Gastroesophageal sphincter (tissue), 4 donors: ENCODE data around the gene TFEB. TPM values are rescaled to one million over a fixed set of nuclear protein-coding genes. Genes with fewer than 3 reads are reported as not detected.
A peak's percentile ranks its signal among the peaks of the same experiment; 100 is the strongest.

Experiments
- ATAC-seq: fragments of 150-250 bp; one replicate; pipeline ENCODE4 v1.9.1; 2016; ENCODE audit warnings: mild to moderate bottlenecking, moderate library complexity
- H3K27ac ChIP-seq, 4 donors: fragments of 200-600 bp; sonication (generic) in 3 of 4; 1 replicate in 3 of 4; 2 replicates in 1 of 4; pipeline ENCODE4 v1.5.1; 2016 to 2019
- H3K27me3 ChIP-seq: fragments of 200-600 bp; sonication (generic); one replicate; pipeline ENCODE4 v1.5.1; 2019
- H3K36me3 ChIP-seq, 2 donors: fragments of 200-600 bp; sonication (generic); one replicate each; pipeline ENCODE4 v1.5.1; 2019; ENCODE audit warnings: control low read depth in 1 of 2
- H3K4me1 ChIP-seq, 3 donors: fragments of 200-600 bp; sonication (generic); 1 replicate in 2 of 3; 2 replicates in 1 of 3; pipeline ENCODE4 v1.5.1; 2016 to 2019; ENCODE audit warnings: control low read depth in 2 of 3
- H3K4me3 ChIP-seq, 2 donors: fragments of 200-600 bp; sonication (generic); one replicate each; pipeline ENCODE4 v1.5.1; 2019; ENCODE audit warnings: mild to moderate bottlenecking in 1 of 2, moderate library complexity in 1 of 2
- H3K9me3 ChIP-seq, 3 donors: fragments of 200-600 bp; sonication (generic); one replicate each; pipeline ENCODE4 v1.5.1; 2017 to 2019; ENCODE audit warnings: control low read depth in 2 of 3
- EP300 ChIP-seq: sonication (generic); formaldehyde crosslinking; IDR thresholded peaks from one replicate; pipeline ENCODE4 v1.6.1; 2017; ENCODE audit warnings: antibody characterized with exemption, mild to moderate bottlenecking
- POLR2A ChIP-seq, 2 donors: fragments of 450-650 bp; IDR thresholded peaks; one replicate each; pipeline ENCODE4 v1.6.1; 2017; ENCODE audit warnings: antibody characterized with exemption in 2 of 2, mild to moderate bottlenecking in 2 of 2, moderate library complexity in 1 of 2
- POLR2AphosphoS5 ChIP-seq: sonication (generic); formaldehyde crosslinking; IDR thresholded peaks from one replicate; pipeline ENCODE4 v1.6.1; 2017; ENCODE audit warnings: antibody characterized with exemption
- whole genome bisulfite sequencing, 2 donors: methylation state at CpG; one replicate each; pipeline ENCODE4 v1.1.5; 2018; ENCODE audit warnings: low coverage in 1 of 2; 5-methylcytosine and 5-hydroxymethylcytosine counted together
- total RNA-seq, 4 donors: library from RNA; depleted of rRNA; stranded (reverse); fragments of >200 nt; gene quantifications; one replicate each; pipeline ENCODE4 v1.1.0, GENCODE V29; 2016
- TF ChIP-seq, protein P1 (sequence below), 4 experiments: fragments of 200-600 bp in 2 of 4; fragments of 450-650 bp in 2 of 4; sonication (generic) in 1 of 4; IDR thresholded peaks; one replicate each; pipeline ENCODE4 v1.5.1; 2017 to 2019; ENCODE audit warnings: antibody characterized with exemption in 4 of 4, mild to moderate bottlenecking in 2 of 4, moderate library complexity in 2 of 4

TFEB gene
- 10 to 100 TPM; 16.6 to 42.8 (median 26.1) TPM for total RNA-seq

DNA sequence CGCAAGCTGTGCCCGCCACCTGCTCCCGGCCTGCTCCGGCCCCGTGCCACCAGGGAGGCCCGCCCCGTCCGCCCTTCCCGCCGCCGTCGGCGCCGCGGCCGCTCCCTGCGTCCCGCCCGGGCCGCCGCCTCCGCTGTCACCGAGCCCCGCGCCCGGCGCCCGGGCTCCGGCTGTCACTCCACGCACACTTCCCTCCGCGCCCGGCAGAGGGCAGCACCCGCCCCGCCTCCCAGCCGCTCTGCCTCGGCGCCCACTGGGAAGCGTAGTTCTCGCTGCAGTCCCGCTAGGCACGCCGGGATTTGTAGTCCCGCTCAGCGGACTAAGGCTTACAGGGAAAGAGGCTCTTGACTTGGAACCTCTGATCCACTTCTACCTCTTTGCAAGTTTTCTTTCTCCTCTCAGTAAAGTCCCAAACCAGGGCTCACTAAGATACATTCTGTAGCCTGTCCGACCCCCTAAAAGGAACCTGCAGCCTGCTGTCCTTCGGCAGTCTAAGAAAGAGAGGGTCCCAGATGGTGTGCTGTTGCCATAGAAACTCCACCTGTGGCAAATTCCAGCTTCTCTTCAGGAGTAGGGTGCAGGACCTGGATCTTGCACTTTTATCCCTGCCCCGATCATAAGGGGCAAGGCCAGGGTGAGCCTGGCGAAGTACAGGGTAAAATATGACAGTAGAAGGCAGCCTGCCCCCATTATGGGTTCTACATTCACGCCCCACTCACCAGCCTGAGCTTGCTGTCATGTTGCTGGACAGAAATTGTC, at the start of gene TFEB:
TFEB (minus strand) TSS at position 182 of the 759 bp plus-strand sequence. CDS start 44,395 bp downstream, outside the sequence.
- TF ChIP-seq, protein P1, sequence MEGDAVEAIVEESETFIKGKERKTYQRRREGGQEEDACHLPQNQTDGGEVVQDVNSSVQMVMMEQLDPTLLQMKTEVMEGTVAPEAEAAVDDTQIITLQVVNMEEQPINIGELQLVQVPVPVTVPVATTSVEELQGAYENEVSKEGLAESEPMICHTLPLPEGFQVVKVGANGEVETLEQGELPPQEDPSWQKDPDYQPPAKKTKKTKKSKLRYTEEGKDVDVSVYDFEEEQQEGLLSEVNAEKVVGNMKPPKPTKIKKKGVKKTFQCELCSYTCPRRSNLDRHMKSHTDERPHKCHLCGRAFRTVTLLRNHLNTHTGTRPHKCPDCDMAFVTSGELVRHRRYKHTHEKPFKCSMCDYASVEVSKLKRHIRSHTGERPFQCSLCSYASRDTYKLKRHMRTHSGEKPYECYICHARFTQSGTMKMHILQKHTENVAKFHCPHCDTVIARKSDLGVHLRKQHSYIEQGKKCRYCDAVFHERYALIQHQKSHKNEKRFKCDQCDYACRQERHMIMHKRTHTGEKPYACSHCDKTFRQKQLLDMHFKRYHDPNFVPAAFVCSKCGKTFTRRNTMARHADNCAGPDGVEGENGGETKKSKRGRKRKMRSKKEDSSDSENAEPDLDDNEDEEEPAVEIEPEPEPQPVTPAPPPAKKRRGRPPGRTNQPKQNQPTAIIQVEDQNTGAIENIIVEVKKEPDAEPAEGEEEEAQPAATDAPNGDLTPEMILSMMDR (IDR thresholded peaks at IDR 0.05), result peak in 3 of 4 experiments; percentile 89 to 97 (median 96)
- TF ChIP-seq POLR2A (IDR thresholded peaks at IDR 0.05) (peak in 1 of 2 donors; percentile 75), EP300 (no peak), POLR2AphosphoS5 (peak; percentile 53)
- peaks cover 0 to 42% (median 11%) of the 10 kb centered on the region in 3 donors for H3K4me1 ChIP-seq
- no peaks in the 10 kb centered on the region for H3K36me3 ChIP-seq
- H3K27me3 ChIP-seq, result no peaks in the 10 kb centered on the region
- peak; percentile 87 for ATAC-seq
- peak within 1 kb of the TSS; percentile 64 to 99 for H3K4me3 ChIP-seq
- 18 to 86% methylated on average over 1 to 16 of the region's 50 CpGs for WGBS, 2 donors
- H3K27ac ChIP-seq, result peak within 1 kb of the TSS; percentile 89 to 99 (median 92)
- no peaks in the 10 kb centered on the region for H3K9me3 ChIP-seq

DNA sequence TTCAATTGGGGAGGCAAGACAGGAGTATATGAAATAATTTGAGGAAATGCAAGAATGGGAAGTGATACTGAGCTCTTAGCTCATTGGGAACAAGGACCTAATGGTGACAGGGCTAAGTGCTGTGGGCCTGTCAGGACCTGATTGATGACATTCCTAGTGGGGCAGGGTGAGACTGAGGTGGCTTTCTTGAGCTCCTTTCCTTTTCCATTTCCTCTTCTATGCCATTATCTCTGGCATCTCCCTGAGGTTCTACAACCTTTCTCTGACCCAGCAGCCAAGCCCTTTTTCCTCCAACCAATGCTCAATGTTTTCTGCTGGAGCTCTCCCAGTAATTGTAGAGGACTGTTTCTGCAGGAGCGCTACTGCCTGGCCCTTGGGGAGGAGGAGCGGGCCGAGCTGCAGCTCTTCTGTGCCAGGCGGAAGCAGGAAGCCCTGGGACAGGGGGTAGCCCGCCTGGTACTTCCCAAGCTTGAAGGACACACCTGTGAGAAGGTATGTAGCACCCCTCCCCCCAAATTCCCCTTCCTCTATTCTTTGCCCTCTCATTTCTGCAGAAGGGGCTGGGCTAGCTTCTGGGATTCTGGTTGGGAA, 49.3 kb upstream of the TFEB start:
- Histone ChIP-seq H3K27me3 (no peaks in the 10 kb centered on the region), H3K36me3 (peaks cover 0 to 16% of the 10 kb centered on the region in 2 donors), H3K4me3 (no peak overlapping the region), H3K27ac (no peak overlapping the region), H3K9me3 (no peaks in the 10 kb centered on the region), H3K4me1 (peaks cover 0 to 69% (median 30%) of the 10 kb centered on the region in 3 donors)
- no peak for ATAC-seq
- WGBS, 2 donors, result 83% methylated on average over 1 of the region's 5 CpGs; no CpG with 5 or more reads in 1 of the 2 donors
- no peak for TF ChIP-seq POLR2A (IDR thresholded peaks at IDR 0.05)

DNA sequence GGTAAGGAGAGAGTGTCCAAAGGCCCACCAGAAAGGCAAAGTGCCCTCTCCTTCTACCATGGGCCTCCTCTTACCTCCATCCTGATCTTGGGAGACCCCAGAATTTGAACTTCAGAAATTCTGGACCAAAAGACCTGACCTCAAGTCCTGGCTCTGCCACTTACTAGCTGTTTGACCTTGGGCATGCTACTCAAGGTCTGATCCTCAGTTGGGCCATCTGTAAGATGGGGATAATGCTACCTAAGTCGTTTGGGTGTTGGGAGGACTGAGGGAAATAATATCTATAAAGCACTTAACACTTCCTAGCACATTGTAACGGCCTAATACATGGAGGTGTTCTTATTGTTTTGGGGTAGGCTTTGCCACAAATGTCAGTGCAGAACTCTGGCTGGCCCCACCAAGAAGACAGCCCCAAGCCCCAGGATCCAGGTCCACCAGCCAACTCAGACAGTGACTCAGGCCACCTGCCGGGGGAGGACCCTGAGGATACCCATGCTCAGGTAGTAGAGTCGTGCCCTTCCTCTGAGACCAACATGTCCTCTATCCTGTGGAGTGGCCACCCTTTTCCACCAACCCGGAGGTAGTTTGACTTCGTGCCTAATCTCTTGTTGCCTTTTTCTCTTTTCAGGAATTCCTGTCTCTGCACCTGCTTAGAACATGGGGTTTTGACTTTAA, 47.8 kb upstream of the TFEB start:
- TF ChIP-seq, protein P1 (IDR thresholded peaks at IDR 0.05), result no peak
- TF ChIP-seq POLR2AphosphoS5, result no peak
- no peak for TF ChIP-seq POLR2A (IDR thresholded peaks at IDR 0.05)
- H3K9me3 ChIP-seq, result no peaks in the 10 kb centered on the region
- ATAC-seq, result no peak
- peaks cover 0 to 70% (median 28%) of the 10 kb centered on the region in 3 donors for H3K4me1 ChIP-seq
- no peak overlapping the region for H3K4me3 ChIP-seq
- no peak overlapping the region for H3K27ac ChIP-seq
- 44 to 63% methylated on average over 2 to 3 of the region's 6 CpGs for WGBS, 2 donors
- H3K27me3 ChIP-seq, result no peaks in the 10 kb centered on the region
- H3K36me3 ChIP-seq, result peaks cover 0 to 6% of the 10 kb centered on the region in 2 donors

DNA sequence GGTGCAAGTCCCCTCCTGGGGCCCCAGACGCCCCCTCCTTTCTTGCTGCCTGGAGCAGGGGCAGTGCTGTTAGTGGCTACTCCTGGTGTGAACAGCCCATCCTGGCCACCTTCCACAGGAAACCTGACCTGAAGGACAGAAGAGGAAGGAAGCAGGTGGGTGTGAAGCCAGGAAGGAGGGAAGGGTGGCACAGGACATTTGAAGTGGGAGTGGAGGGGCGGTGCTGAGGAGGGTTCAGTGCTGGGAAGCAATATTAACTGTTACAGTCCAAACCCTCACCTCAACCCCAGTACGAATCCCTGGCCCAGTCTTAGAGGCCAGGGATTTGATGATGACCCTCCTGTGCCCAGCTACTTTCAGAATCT, 45.9 kb upstream of the TFEB start:
- peak overlapping the region; percentile 83 to 86 for H3K4me3 ChIP-seq
- WGBS, 2 donors, result 26 to 57% methylated on average over 1 to 2 of the region's 3 CpGs
- H3K36me3 ChIP-seq, result peaks cover 0 to 21% of the 10 kb centered on the region in 2 donors
- peak overlapping the region in 3 of 4 donors; percentile 83 to 90 (median 89) for H3K27ac ChIP-seq
- no peak for ATAC-seq
- H3K9me3 ChIP-seq, result no peaks in the 10 kb centered on the region
- TF ChIP-seq POLR2AphosphoS5 (no peak), POLR2A (IDR thresholded peaks at IDR 0.05) (no peak), EP300 (no peak)
- TF ChIP-seq, protein P1 (IDR thresholded peaks at IDR 0.05), result no peak
- no peaks in the 10 kb centered on the region for H3K27me3 ChIP-seq
- peaks cover 0 to 75% (median 28%) of the 10 kb centered on the region in 3 donors for H3K4me1 ChIP-seq

DNA sequence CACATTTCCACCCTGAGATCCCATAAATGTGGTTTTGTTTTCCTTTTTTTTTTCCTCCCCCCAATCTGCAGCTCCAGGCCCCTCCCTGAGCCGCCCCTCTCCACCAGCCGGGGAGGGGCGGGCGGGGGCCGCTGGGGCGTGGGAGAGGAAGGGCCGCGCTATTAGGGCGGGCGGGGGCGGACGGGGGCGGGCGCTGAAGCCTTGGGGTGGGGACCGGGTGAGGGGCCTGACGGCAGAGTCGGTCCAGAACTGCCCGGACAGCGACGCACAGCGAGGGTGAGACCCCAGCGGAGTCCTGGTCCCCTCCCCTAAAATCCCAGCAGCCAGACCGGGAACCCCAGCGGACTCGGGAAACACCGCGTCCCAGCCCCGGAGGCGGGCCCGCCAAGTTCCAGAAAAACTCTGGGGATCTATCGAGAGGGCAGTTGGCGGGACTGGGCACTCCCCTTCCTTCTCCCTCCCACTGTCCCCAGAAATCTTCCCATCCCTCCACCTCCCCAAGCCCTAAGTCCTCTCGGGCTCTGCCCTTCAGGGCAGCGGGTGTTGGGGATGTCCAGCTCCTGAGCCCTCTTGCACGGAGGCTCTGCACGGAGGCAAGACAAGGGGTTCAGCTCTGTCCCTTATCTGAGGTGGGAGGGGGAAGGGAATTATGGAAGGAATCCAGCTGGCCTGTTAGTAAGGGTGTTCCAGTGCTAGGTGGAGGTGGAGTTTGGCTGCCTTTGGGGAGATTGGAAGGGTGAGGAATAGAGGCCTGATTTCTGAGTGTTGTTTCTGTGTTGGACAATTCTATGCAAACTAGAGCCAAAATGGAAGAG, 45.4 kb upstream of the TFEB start, which contains the start of gene PRICKLE4:
PRICKLE4 (plus strand) TSS at position 232 of the 815 bp plus-strand sequence. CDS start 2,692 bp downstream, outside the sequence.
- WGBS, 2 donors, result no CpG with 5 or more reads among the region's 36 CpGs
- Histone ChIP-seq H3K4me1 (peaks cover 0 to 69% (median 23%) of the 10 kb centered on the region in 3 donors), H3K9me3 (no peaks in the 10 kb centered on the region), H3K27me3 (no peaks in the 10 kb centered on the region), H3K27ac (peak within 1 kb of the TSS; percentile 62 to 90 (median 86)), H3K4me3 (peak within 1 kb of the TSS; percentile 83 to 86), H3K36me3 (peaks cover 0 to 27% of the 10 kb centered on the region in 2 donors)
- peak; percentile 5 for ATAC-seq
- no peak for TF ChIP-seq POLR2A (IDR thresholded peaks at IDR 0.05)
- TF ChIP-seq, protein P1 (IDR thresholded peaks at IDR 0.05), result no peak
- TF ChIP-seq POLR2AphosphoS5, result no peak
- no peak for TF ChIP-seq EP300
